Measurements from ENCODE around the gene HOXC4. TPM values are rescaled to one million over a fixed set of nuclear protein-coding genes. Genes with fewer than 3 reads are reported as not detected.

HOXC4 gene
- total RNA-seq, 1 experiment from 2014 or later = not detected

DNA sequence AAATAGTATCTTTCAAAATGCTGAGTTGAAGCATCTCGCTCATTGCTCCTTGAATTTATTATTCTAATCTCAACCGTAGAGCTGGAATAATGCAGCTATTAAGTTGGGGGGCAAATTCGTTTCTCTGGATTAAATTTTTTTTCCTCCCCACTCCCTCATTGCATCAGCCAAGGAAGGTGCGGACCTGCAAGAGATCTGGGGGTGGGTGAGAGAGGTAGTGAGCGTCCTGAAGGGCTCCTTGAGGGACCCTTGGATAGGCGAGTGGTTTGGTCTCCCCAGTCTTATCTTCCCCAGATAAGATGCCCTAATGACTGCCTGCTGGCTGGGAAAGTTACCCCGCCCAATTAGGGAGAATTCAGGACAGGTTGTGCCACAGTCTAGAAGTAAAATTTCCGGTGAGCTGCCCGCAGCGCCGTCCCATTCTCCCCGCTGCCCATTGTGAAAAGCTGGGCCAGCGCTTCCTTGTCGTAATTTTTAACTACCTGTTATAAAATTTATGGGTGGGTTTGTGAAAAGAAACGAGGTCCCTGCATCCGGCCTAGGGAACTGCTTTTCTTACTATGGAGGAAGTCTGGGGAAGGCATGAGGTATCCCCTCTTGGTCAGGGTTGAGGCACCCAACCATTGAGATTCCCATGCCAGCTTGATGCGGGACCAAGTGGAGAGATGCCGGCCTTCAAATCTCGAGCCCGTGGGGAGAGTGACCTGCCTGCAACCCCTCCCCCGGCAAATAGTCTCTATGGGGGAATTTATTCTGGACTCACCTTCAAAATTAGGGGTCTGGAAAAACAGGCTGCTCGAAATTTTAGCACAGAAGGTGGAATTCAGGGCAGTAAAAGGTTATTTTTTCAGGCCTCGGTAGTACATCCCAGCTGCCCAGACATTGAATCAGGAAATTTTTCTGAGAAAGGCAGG lies 38.4 kb upstream of the HOXC4 start:
- no peak for DNase-seq (ENCODE audit: low spot score)

DNA sequence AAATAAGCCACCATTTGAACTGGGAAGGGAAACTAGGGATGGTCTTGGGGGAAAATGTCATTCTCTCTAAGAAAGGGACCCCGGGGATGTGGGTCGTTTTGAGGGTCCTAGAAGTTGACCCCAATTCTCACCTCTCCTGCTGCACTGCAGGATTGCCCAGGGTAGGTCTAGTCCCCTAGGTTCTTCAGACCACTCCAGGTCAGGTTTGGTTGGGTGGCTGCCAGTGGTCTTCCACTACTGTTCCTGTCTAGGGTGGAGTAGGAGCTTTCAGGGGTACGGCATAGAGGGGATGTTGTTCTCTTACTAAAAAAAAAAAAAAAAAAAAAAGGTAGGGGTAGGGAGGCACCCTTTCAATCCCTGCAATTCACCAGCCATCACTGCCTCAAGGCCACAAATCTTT lies 37.6 kb upstream of the HOXC4 start:
- no peak for DNase-seq (ENCODE audit: low spot score)

DNA sequence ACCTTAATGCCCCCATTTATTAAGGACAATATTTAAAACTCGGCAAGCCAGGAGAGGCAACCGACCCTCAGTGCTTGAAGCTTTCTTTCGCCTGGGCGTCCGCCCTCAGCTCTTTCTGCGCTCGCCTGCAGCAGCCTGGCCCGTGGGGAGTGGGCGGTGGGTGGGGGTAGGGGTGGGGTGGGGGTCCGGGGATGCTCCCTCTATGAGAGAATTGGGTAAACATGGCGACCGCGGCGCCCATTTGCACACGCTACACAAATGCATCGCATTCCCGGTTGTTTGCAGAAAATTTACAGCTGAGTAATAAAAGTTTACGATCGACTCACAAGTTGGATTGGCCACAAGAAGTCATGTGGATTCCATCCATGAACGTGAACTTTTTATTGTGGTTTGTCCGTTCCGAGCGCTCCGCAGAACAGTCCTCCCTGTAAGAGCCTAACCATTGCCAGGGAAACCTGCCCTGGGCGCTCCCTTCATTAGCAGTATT lies 37.1 kb upstream of the HOXC4 start:
- peak; percentile 81 for DNase-seq (ENCODE audit: low spot score)

DNA sequence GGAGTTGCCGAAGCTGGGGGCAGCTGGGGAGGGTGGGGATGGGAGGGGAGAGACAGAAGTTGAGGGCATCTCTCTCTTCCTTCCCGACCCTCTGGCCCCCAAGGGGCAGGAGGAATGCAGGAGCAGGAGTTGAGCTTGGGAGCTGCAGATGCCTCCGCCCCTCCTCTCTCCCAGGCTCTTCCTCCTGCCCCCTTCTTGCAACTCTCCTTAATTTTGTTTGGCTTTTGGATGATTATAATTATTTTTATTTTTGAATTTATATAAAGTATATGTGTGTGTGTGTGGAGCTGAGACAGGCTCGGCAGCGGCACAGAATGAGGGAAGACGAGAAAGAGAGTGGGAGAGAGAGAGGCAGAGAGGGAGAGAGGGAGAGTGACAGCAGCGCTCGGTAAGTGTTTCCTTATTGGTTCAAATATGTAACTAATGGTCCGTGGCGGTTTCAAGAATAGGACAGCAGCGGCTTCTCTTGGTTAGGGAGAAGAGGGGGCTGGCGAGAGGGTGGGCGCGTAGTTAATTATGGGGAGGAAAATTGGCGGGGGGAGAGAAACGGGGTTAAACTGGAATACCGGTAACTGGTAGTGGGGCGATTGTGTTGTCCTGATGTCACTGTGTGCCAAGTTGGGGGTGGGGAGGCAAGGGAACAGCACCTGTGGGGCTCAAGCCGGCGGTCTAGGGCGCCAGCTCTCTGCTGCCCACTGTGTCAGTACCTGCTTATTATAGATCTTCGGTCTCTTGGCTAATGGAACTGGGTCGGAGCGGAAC lies 36.4 kb upstream of the HOXC4 start:
- no peak for DNase-seq (ENCODE audit: low spot score)

DNA sequence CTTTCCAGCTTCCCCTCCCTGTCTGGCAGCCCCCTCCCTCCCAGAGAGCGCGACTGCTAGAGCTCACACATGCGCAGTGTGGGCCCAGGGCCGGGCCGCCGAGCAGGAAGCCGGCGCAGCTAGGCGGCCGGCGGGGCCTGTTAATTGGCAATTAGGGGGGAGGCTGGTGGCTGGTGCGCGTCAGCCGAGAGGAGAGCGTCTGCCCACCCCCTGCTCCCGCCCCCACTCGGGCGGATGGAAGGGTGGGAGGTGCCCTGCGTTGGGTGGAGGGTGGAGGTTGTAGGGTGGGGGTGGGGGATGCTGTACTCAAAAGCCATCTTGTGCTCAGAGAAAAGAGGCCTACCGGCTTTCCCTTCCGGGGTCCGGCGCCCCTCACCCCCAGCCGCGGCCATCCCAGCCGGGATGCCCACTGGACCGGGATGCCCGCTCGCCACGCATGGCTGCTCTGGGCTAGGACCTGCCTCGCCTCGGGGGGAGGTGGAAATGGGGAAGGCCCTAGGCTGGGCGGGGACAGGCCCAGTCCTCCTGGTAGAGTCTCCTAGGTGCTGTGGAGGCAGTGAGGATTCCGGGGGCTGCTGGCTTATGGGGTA lies 35.7 kb upstream of the HOXC4 start:
- DNase-seq (ENCODE audit: low spot score) = peak; percentile 86

DNA sequence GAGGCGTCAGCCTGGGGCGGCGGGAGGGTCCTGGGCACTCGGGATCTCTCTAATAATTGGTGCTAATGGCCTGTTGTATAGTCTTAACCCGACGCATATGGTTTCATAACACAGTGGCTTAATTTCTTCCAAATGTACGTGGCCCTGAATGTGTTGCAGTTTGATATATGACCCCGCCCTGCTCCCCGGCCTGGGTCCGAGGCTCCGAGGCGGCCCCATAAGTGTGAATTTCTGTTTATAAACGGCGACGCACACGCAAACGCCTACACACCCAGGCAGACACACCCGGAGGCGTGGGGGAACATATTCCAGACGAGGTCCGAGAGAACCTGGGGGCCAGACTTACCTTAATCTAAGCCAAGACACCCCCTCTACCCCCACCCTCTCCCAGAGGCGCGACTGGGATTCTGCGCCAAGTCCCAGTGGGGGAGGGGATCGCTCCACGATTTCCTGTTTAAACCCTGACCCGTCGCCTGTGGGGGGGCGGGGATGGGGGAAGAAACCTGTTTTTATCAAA lies 35.1 kb upstream of the HOXC4 start:
- DNase-seq (ENCODE audit: low spot score) = no peak

DNA sequence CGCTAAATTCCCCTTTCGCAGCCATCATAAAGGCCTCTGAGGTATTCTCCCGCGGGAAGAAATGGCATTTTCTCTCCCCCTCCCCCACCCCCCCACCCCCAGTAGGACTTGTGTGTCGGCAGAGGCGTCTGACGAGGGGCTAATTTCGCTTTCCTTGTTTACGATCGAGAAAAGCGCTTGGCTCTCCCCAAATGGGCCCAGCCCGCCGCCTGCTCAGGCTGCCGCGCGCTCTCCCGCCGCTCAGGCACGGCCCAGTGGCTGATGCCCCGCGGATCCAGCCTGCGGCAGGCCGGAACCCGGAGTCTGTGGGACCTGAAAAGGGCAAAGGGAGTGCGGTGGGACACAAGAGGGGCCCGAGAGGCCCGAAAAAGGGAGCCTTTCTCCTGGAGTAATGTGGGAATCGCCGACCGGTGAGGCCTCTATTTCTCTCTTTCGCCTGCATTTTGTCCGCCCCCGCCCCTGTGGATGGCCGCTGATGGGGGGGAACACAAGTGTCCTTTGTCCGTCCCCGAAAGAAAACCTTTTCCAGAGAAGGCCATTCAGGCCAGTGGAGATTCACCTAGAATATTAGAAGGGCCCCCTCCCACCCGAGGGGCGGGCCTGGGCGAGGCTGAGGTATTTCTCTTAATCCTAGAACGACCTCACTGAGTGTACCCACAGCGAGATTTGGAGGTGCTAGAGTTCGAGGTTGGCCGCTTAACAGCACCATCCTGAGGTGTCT lies 34.4 kb upstream of the HOXC4 start:
- DNase-seq (ENCODE audit: low spot score) = no peak

DNA sequence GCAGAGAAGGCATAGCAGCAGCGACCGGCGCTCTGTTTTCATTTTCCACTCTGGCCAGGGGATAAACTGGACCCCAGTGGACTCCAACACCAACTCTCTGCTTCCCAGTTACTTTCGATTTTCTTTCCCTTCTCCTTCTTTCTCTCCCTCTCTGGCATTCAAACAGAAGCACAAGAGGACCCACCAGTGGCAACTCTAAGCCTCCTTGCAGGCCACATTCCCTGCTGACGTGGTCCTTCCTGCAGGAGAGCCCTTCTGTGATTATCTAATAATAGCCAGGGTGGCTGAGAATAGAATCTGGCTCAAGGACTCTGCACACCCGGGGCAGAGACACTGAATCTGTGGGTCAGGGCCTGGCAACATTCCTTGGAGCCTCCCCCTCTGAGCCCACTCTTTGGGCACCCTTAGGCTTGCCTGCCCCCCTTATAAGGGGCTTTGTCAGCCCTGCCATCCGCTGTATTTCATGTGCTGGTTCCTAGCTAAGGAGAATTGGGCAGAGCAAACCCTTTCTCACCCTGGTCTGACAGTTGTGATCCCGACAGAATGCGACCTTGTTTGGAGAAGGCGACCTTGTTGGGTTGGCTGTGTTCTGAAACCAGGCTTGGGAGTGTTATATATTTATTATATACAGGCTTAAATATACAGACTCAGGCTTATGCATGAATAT lies 33.6 kb upstream of the HOXC4 start:
- no peak for DNase-seq (ENCODE audit: low spot score)

DNA sequence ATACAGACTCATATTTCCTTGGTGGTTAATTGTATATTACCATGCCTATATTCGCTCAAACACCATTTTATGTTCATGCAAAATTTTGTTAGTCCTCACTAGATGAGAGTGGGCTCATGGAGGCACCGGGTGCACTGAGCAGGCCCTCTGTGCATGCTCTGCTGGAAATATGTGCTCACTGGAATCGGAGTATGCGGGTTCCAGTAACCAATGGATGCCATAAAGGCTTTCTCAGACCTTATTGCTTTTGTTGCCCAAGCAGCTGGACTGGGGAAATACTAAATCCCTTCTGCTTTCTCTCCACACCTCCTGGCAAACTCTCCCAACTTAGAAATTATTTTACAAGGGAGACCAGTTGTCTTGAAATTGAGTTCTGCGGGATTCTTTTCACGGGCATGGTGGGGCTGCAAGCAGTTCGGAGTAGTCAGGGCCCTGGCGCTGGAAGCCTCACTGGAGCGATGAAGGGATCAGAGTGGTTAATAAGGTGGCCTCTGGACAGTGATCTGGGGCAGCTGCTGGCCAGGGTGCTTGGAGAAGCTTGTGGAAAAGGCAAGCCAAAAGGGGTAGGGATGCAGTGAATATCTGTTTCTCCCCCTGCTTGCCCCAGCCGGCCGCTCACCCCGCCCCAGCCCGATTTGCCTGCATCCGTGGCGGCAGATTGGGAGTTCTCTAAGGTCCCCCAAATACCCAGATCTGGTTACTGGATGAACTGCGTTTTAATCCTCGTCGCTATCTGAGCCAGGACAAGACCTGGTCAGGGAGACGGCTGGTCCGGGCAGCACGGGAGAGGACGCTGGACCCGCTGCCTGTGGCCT lies 32.8 kb upstream of the HOXC4 start:
- no peak for DNase-seq (ENCODE audit: low spot score)

DNA sequence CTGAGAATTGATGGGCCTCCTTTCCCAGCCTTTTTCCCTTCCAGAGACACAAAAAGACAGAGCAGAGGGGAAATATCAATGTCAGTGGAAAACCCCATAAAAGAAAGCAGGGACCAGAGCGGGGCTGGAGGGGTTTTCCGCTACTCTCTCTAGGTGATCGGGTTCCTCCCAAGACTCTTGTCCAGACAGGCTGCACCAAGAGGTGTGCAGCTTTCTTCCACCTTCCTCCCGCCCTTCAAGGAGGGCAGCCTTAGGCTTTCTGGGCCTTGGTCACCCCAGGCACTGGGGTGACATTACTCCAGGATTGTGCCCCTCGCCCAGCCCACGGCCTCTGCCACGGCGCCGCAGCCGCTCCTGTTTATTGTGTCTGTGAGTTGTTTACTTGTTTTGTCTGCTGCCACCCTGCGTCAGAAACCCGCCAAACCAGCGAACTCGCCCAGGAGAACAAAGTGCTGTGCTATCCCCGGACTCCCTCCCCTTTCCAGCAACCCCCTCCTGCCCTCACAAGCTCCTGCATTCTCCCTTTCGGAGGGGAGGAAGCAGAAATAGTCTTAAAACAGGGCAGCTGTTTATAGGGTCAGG lies 32.1 kb upstream of the HOXC4 start:
- DNase-seq (ENCODE audit: low spot score) = no peak

DNA sequence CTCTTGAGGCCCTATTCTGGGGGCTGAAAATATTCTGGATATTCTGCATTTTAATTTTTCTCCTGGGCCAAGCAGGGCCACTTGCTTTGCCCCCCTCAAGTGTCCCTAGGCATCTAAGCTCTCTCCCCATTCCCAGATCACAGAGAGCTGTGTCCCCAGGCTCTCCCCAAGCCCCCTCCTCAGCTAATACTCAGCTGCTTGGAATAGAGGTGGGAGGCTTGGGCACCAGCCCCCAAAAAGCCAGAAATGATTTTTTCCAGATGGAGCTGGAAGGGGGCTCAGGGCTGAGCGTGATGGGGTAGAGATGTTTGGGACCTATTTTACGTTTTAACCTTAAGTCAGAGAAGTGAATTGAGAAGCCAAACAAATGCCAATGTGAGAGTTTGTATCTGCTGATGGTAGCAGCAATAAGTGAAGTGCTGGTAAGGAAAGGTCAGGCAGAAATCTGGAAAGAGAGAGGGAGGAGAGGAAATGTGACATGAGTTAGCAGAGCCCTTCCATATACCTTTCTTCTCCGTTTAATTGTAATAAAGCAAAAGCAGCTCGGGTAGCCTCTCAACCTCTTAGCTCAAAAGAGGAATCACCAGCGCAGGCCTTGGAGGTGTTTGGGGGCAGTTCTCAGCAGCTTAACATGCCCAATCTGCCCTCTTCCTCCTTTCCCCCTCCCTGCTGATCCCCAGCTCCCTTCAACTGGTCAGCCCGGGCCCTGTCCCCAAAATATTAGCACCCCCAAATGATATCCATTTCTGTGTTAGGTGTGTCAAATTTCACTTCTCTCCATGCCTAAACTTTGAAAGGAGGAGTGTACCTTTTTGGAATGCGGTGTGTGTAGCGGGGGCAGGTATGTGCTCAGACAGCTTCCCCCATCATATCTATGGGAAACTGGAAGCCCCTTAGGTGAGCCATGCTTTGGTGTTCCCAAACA lies 30.4 kb upstream of the HOXC4 start:
- DNase-seq (ENCODE audit: low spot score) = no peak

DNA sequence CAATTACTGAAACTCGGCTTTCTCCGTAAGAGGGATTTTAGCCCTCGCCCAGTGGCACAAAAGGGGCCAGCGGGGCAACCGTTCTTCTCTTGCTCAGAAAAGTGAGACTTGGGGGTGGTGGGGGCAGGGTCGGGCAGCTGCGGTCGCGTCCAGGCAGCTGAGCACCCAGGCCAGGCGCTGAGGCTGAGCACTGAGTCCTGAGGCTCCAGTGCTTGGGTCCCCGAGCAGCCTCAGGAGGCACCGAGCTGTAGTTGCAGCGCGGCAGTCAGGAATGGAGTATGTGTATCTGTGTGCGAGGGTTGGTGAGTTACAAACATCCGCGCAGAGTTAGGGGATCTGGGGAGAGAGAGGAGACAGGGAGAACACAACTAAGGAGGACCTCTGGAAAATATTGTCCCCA lies 29.5 kb upstream of the HOXC4 start:
- no peak for DNase-seq (ENCODE audit: low spot score)

DNA sequence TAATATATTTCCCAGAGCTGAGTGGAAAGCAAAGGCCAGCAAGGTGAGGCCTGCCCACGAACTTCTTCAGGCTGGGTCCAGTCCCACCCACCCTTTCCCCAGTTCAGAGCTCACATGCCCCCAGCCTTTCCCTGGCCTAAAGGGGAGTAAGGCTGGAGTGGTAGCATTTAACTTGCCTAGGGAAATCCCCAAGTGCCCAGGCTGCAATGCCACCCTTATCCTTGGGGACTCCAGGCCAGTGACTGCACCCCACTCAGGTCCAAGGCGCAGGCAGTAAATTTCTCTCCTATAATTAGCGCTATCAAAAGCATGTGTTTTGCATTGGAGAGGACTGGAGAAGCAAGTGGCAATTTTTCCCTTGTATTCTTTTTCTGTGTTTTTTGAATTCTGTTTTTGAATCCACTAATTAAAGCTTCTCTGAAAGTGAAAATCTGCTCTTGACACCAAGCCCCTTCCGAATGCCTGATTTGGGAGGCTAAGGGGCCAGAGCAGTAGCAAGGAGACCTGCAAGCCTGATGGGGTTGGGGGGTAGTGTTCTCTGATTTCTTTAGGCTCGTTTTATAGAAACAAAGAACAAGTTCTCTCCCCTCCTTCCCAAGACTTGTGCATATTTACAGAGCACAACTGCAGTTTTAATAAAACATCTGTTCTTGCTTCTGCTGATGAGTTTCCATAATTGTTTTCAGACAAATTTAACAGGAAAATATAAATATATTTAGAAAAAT lies 28.9 kb upstream of the HOXC4 start:
- no peak for DNase-seq (ENCODE audit: low spot score)

DNA sequence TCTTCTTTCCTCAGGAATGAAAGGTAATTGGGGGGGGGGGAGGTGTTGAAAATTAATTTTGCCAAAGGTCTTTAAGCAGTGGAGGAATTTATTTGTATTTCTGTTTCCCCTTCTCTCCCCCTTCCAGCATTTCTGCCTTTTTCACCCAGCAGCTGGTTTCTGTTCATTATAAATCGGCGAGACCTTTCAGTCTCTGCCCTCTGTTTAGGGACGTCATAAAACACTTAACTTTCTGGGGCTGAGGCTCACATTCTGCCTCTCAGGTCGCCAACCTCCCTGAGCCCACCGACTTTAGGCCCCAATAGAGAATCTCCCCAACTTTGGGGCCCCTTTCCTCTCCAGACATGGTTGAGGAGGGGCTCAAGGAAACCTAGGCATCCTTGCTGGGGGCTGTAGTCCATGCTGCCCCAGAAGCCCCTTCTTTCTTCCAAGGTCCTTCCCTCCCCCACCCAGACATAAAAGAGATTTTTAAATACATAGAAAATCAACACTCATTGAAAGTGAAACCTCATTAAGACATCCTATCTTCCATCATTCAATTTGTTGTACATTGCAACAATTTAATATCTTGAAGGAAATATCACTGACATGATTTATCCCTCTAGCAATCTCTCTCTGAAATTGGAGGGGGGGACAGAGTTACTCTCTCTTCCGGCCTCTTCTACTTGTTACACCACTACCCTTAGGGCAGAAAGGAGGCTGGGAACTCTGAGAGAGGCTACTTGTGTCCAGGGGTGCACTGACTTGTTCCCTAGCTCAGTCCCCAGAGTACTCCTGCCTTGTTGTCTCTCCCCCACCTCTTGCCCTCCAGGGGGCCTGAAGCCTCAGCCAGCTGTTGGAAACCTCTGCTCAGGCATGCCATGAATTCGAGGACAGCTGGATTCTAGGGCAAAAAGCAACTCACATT lies 27.9 kb upstream of the HOXC4 start:
- DNase-seq (ENCODE audit: low spot score) = no peak

DNA sequence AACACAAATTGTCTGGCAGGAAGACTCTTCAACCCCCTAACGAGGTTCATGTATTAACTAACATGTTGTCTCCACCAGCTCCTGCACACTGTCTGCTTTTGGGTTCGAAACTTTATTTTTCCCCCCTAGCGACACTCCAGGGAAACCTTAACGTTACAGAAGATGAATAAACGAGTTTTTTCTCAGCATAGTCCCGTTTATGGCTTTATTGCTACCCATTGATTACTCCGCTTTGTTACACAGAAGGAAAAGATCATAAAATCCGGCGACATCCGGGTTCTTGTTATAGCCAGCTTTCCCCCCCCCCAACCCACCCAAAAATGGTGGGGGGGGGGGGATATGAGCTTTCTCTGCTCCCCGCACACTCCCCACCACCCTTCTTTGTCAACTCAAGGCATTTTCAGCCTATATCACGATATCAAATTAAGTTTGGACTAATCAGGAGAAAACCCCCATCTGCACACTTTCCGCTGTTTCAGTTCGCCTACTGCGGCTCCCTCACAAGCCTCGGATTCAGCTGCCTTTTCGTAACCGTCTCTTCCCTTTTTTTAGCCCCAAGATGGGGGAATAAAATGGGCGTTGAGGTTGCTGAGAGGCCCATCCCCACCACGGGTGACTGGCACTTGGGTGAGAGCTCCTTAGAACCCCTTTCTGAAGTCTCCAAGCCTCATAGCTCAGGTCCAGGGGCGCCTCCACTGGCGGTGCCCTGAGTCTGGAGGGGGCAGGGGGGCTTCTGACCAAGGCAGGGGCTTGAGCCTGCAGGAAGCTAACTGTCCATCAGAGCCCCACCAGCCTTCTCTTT lies 26.8 kb upstream of the HOXC4 start:
- DNase-seq (ENCODE audit: low spot score) = no peak

DNA sequence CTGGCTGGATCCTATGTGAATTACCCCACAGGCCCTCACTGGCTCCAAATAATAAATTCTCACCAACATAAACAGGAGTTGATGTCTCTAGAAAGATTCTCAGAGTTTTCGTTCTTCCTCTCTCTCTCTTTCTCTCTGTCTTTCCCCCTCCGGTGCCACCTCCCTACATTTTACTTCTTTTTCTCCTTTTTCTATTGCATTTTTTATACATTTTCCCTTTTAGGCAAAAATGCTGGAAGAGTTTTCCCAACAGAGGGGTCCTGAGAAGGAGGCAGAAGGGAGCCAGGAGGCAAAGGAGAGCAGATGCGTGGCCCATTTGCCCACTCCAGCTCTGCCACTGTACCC lies 26.2 kb upstream of the HOXC4 start:
- DNase-seq (ENCODE audit: low spot score) = no peak
